WTC11 (cell line): ENCODE measurements around the gene MS4A15. TPM values are rescaled to one million over a fixed set of nuclear protein-coding genes. Genes with fewer than 3 reads are reported as not detected.

Experiments used
- ATAC-seq: fragments of 200-7000 bp; cut with Tn5 transposase; 2 replicates; pipeline ENCODE4 v1.10.0; 2021; ENCODE audit warnings: mild to moderate bottlenecking, moderate library complexity
- CTCF ChIA-PET: fragments of 300-600 bp; sonication (Branson Sonifier 250); formaldehyde crosslinking; loops from one replicate; lab custom pipeline; 2021; ENCODE audit warnings: antibody characterized with exemption; lab: Charles Lee
- POLR2A ChIA-PET: fragments of 350-600 bp; sonication (Branson Sonifier 250); formaldehyde crosslinking; loops from one replicate; lab custom pipeline; 2021; ENCODE audit warnings: antibody characterized with exemption; lab: Charles Lee
- DNase-seq: peaks from one replicate; pipeline ENCODE4 v3.0.0; 2021; ENCODE audit warnings: low spot score
- H3K27ac Mint-ChIP-seq: 2 replicates; pipeline ENCODE4 v1.8.0; 2021; ENCODE audit warnings: mixed read lengths
- H3K27me3 Mint-ChIP-seq: 2 replicates; pipeline ENCODE4 v1.8.0; 2021; ENCODE audit warnings: low read depth, mild to moderate bottlenecking, moderate library complexity, mixed read lengths
- H3K36me3 Mint-ChIP-seq: 2 replicates; pipeline ENCODE4 v1.8.0; 2021; ENCODE audit warnings: mixed read lengths
- H3K4me1 Mint-ChIP-seq: 2 replicates; pipeline ENCODE4 v1.8.0; 2022; ENCODE audit warnings: mixed read lengths
- H3K4me3 Mint-ChIP-seq: 2 replicates; pipeline ENCODE4 v1.8.0; 2021; ENCODE audit warnings: mild to moderate bottlenecking, moderate library complexity, mixed read lengths
- H3K9me3 Mint-ChIP-seq: 2 replicates; pipeline ENCODE4 v1.8.0; 2021; ENCODE audit warnings: mixed read lengths
- CREB1 ChIP-seq: sonication (generic); formaldehyde crosslinking; IDR thresholded peaks from 2 replicates; pipeline ENCODE4 v1.8.0; 2023; ENCODE audit warnings: mild to moderate bottlenecking, missing genetic modification reagents
- E2F1 ChIP-seq: sonication (generic); formaldehyde crosslinking; IDR thresholded peaks from 2 replicates; pipeline ENCODE4 v1.8.0; 2022; ENCODE audit warnings: mild to moderate bottlenecking, missing genetic modification reagents
- ELF4 ChIP-seq: sonication (generic); formaldehyde crosslinking; IDR thresholded peaks from 2 replicates; pipeline ENCODE4 v1.8.1; 2022; ENCODE audit warnings: low read depth, mild to moderate bottlenecking, moderate library complexity, missing genetic modification reagents
- GRHL2 ChIP-seq: fragments of 250-450 bp; sonication (Bioruptor Pico); IDR thresholded peaks from 2 replicates; pipeline ENCODE4 v1.8.0; 2022; ENCODE audit warnings: mild to moderate bottlenecking, moderate library complexity; ENCODE audit not compliant: insufficient replicate concordance, severe bottlenecking
- HMGXB4 ChIP-seq: sonication (generic); formaldehyde crosslinking; IDR thresholded peaks from 2 replicates; pipeline ENCODE4 v1.8.1; 2023; ENCODE audit warnings: mild to moderate bottlenecking, moderate library complexity, missing genetic modification reagents
- SP1 ChIP-seq: sonication (generic); formaldehyde crosslinking; conservative IDR thresholded peaks from 2 replicates; pipeline ENCODE4 v1.8.1; 2022; ENCODE audit warnings: missing genetic modification reagents
- STAT6 ChIP-seq: sonication (generic); formaldehyde crosslinking; conservative IDR thresholded peaks from 2 replicates; pipeline ENCODE4 v1.8.1; 2023; ENCODE audit warnings: mild to moderate bottlenecking, low read depth, missing genetic modification reagents, moderate library complexity
- TCF7 ChIP-seq: sonication (generic); formaldehyde crosslinking; IDR thresholded peaks from 2 replicates; pipeline ENCODE4 v1.8.0; 2022; ENCODE audit warnings: mild to moderate bottlenecking, low read depth, missing genetic modification reagents, moderate library complexity
- TEAD4 ChIP-seq: sonication (generic); formaldehyde crosslinking; IDR thresholded peaks from 2 replicates; pipeline ENCODE4 v1.8.0; 2022; ENCODE audit warnings: mild to moderate bottlenecking, missing genetic modification reagents
- TP53 ChIP-seq: sonication (generic); formaldehyde crosslinking; IDR thresholded peaks from 2 replicates; pipeline ENCODE4 v1.8.1; 2023; ENCODE audit warnings: mild to moderate bottlenecking, missing genetic modification reagents
- ZBTB21 ChIP-seq: sonication (generic); formaldehyde crosslinking; IDR thresholded peaks from 2 replicates; pipeline ENCODE4 v1.8.1; 2023; ENCODE audit warnings: mild to moderate bottlenecking, missing genetic modification reagents, borderline replicate concordance
- ZNF317 ChIP-seq: sonication (generic); formaldehyde crosslinking; IDR thresholded peaks from 2 replicates; pipeline ENCODE4 v1.8.1; 2023; ENCODE audit warnings: low read depth, mild to moderate bottlenecking, moderate library complexity, missing genetic modification reagents, borderline replicate concordance
- ZNF396 ChIP-seq: fragments of 250-450 bp; sonication (Bioruptor Pico); IDR thresholded peaks from 2 replicates; pipeline ENCODE4 v1.8.0; 2021; ENCODE audit warnings: mild to moderate bottlenecking, moderate library complexity, borderline replicate concordance
- ZNF425 ChIP-seq: fragments of 250-450 bp; sonication (Bioruptor Pico); conservative IDR thresholded peaks from 2 replicates; pipeline ENCODE4 v1.9.0; 2021; ENCODE audit warnings: mild to moderate bottlenecking
- total RNA-seq: library from RNA; stranded (reverse); gene quantifications from 3 replicates; pipeline ENCODE4 v1.2.3, GENCODE V29; 2021

MS4A15 gene
- total RNA-seq, 1 experiment from 2014 or later, result 0.09 TPM

- TF ChIP-seq TEAD4 (CRISPR knock-in tag) (no peak), E2F1 (CRISPR knock-in tag) (no peak), CREB1 (CRISPR knock-in tag) (no peak), ELF4 (CRISPR knock-in tag) (no peak), GRHL2 (no peak), ZNF425 (no peak), ZNF396 (CRISPR knock-in tag) (no peak)
Observed at GRCh38 chr11:60785806-60786361, 29.2 kb downstream of the MS4A15 start (continued).

- DNase-seq (no peak), ATAC-seq (no peak)
- POLR2A ChIA-PET, result no interaction called here
Observed at GRCh38 chr11:60786811-60787567, 30.3 kb downstream of the MS4A15 start.

More at GRCh38 chr11:60786811-60787567, 30.3 kb downstream of the MS4A15 start:
- no peak overlapping the region for H3K27ac Mint-ChIP-seq
- H3K9me3 Mint-ChIP-seq, result peaks cover 23% of the 10 kb centered on the region
- no peaks in the 10 kb centered on the region for H3K4me1 Mint-ChIP-seq
- peaks cover 8% of the 10 kb centered on the region for H3K36me3 Mint-ChIP-seq
- peaks cover 7% of the 10 kb centered on the region for H3K27me3 Mint-ChIP-seq
- H3K4me3 Mint-ChIP-seq, result no peak overlapping the region
- TF ChIP-seq HMGXB4 (CRISPR knock-in tag) (no peak), SP1 (CRISPR knock-in tag) (no peak), ZNF317 (CRISPR knock-in tag) (no peak), STAT6 (CRISPR knock-in tag) (no peak), ZBTB21 (no peak), TCF7 (no peak), TP53 (CRISPR knock-in tag) (no peak)
- CTCF ChIA-PET, result interaction anchor here (0.6 to 3.5 kb wide), 4 partner anchors 11 to 100 kb away, joined by 4 to 17 read pairs (median 5); no protein-coding TSS in a partner anchor
